Stimulated activated CD8-positive, alpha-beta memory T cell treated with anti-CD3 and anti-CD28 coated beads, Interleukin-12 subunit alpha, Interleukin-12 subunit beta, amount 100 ng/mL, for 24 hours (primary cell): ENCODE data around the gene CLASP1.
"Not testable (repeated sequence)": the region's sequence is repeated elsewhere in the genome, so short reads cannot be mapped to it uniquely, and the experiment has no call there.

Source experiments
- DNase-seq: peaks from one replicate; pipeline ENCODE4 v3.0.0-alpha.2; 2020; ENCODE audit errors: extremely low read depth

Gene CLASP1

DNA sequence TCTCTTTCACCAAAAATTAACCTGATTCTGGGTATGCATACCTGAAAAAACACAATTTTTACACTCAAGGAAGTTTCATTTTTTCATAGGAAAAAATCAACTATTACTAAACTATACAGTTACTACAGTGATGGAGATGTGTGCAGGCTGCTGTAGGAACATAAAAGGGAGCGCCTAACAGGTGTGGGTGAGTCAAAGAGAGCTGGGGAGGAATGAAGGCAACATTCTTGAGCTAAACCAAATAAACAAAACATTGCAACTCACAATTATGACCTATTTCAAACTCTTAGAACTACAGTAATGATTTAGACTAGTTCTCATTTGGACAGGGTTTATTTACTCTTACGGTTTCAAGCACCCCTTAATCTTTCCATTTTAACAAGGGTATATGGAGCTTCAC is 13.4 kb upstream of the CLASP1 start:
- no peak for DNase-seq

DNA sequence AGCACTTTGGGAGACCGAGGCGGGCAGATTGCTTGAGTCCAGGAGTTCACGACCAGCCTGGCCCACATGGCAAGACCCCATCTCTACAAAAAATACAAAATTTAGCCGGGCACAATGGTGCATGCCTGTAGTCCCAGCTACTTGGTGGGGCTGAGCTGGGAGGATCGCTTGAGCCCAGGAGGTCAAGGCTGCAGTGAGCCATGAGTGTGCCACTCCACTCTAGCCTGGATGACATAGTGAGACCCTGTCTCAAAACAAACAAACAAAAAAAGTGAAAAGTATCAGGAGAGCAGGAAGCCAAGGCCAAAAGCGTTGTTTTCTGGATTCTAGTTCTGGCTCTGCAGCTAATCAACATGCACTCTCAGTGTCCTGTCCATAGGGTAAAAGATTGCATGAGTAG is 10.7 kb upstream of the CLASP1 start:
- no peak for DNase-seq

DNA sequence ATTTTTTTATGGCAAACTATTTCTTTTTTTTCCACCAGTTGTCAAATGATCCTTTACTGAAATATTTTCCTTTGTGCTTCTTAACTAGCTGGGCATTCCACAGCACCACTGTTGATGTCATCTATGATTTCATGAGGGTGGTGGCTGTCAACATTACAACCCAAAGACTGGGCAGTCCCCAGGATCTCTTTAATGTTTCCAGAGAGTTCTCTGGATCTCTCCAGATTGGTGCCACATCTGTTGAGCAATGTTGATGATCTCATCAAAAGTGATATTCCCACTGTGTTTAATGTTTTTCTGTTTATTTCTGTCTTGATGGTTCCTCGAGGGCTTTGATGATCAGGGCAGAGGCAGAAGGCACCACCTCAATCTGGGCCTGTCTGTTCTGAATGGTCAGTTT is 9.1 kb upstream of the CLASP1 start:
- not testable (repeated sequence) for DNase-seq

DNA sequence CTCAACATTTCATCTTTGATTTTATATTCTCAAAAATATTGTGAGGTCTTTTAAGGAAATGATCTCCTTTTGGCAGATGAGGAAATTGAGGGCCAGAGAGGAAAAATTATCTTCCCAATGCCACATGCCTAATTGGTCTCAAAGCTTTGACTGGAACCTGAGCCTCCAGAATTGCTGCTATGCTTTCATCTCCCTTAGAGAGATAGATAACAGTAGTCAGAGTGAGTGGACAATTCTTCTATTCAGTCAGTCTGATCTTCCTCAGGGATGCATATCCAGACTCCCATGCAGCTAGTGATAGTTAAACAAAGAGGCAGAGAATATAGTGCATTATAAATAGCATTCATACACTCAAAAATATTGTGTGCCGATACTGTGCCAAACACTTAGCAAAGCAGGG is 3.8 kb upstream of the CLASP1 start:
- no peak for DNase-seq

DNA sequence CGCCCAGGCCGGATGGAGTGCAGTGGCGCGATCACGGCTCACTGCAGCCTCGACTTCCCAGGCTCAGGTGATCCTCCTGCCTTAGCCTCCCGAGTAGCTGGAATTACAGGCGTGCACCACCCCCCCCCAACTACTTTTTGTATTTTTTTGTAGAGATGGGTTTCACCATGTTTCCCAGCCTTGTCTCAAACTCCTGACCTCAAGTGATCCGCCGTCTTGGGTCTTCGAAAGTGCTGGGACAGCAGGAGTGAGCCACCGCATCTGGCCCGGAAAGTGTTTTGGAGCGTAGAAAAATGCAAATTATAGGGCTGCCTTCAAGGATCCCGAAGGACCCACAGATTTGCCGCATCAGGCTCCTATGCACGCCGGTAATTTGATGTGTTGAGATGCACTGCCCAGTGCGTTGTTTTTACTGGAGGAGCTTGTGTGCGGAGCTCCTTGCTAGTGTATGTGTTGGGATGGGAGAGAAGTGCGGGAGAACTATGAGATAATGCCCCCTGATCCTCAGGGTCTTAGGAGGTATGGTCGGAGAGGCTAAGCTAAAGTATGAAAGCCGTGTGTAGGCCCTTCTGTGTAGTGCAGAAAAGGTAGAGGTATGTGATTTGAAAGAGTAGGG is 1.2 kb upstream of the CLASP1 start:
- no peak for DNase-seq

DNA sequence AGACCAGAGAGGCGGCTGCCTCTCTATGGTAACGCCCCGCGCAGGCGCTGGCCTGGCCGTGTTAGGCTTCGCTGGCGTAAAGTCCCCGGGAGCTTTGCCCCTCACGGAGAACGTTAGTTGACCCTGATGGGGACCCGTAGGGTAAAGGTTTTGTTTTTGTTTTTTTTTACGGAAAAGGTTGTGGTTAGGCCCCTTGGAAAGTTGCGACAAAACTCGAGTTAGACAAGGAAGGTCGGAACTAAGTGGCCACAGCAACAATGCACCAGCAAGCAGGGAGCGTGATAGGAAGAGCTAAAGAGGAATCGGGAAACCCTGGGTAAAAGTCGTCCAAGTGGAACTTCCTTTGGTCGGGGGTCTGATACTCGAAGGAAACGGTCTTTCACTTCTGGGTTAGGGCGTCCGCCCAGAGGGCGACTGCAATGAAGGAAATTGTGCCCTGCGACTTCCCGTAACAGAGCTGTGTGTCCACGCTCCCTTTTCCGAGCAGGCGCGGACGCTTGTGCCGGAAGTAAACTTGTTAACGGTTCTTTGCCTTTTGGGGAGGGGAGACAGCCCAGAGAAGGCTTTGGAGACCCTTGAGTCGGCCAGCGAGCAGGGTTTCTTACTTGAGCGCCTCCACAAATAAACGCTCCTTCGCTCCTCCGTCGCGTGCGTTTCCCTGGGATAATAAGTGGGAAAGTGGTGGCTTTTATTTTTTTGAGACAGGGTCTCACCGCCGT is 493 bp upstream of the CLASP1 start:
- peak; percentile 88 for DNase-seq

DNA sequence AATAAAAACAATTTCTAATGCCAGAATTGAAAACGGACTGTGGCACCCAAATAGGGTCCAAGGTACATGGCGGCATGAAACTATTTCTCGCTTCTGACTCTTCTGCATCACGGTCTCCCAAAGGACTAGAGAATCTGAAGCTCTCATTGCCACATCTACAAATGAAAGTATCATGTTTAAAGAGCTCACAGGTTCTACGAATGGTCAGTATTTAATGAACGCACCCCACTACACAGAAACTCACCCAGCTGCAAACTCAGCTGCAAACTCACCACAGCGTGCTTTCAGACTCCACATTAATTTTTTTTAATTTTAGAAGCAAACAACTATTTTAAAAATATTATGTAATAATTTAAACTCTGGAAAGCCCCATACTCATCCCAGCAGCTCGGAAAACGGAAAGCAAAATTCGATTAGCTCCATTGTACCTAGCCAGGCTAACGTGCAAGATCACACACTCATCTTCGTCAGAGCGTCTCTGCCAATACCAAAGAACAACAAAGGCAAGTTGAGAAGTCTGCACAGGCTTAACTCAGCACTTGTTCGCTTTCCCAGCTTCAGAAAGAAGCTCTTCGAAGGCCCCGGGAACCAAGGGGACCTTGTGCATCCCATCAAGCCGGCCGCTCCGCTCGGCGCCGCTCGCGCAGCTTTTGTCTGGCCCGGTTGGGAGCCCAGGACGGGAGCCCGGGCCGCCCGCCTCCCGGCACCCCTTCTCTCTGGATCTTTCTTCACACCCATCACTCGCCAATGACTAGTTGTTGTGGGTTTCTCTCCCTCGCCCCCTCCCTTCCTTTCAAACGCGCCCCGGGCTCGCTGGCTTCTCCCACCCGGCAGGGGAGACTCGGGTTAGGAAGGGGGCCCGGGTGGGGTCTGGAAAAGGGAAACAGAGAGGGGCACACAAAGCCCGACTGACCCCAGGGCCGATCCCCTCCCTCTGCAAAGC is 785 bp downstream of the CLASP1 start:
- DNase-seq: no peak

DNA sequence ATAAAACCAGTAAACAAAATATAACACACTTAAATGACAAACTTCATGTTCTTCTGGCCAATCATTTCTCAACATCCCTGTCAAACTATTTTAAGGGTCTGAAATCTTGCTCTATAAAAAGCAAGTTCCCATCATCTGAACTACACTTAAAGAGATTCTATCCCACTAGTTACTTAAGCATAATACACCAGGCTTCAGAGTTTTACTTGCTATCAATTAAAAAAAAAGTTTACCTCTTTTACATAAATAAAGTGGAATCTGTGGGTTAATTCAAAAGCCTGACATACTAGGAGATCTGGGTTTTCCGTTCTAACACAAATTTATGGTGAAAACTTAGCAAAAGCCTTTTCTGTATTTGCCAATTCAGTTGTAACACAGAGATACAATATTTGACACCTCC is 1.9 kb downstream of the CLASP1 start:
- DNase-seq: no peak

DNA sequence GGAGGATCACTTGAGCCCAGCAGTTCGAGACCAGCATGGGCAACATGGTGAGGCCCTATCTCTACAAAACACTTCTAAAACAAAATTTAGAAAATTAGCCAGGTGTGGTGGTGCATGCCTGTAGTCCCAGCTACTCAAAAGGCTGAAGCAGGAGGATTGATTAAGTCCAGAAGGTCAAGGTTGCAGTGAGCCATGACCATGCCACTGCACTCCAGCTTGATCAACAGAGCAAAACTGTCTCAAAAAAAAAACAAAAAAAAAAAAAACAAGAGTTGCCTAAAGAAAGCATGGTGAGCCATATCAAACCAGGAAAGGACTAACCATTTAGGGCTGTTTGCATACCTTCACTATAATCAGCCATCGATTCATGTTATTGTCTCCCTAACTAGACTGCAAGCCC is 4.5 kb downstream of the CLASP1 start:
- no peak for DNase-seq

DNA sequence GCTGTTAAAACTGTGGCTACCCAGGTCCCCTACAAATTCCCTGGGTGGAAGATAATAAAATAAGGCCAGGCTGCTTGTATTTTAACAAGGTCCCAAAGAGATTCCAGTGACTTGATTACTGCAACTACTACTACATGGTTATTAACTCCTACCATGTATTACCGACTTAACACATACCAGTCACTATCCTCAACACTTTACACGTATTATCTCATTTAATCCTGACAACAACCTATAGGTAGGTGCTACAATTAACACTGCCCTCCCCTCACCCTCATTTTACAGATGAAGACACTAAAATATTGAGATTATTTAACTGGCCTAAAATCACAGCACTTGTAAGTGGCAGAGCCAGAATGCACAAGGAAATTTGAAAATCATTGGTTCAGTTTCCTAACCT is 5.4 kb downstream of the CLASP1 start:
- DNase-seq: no peak

DNA sequence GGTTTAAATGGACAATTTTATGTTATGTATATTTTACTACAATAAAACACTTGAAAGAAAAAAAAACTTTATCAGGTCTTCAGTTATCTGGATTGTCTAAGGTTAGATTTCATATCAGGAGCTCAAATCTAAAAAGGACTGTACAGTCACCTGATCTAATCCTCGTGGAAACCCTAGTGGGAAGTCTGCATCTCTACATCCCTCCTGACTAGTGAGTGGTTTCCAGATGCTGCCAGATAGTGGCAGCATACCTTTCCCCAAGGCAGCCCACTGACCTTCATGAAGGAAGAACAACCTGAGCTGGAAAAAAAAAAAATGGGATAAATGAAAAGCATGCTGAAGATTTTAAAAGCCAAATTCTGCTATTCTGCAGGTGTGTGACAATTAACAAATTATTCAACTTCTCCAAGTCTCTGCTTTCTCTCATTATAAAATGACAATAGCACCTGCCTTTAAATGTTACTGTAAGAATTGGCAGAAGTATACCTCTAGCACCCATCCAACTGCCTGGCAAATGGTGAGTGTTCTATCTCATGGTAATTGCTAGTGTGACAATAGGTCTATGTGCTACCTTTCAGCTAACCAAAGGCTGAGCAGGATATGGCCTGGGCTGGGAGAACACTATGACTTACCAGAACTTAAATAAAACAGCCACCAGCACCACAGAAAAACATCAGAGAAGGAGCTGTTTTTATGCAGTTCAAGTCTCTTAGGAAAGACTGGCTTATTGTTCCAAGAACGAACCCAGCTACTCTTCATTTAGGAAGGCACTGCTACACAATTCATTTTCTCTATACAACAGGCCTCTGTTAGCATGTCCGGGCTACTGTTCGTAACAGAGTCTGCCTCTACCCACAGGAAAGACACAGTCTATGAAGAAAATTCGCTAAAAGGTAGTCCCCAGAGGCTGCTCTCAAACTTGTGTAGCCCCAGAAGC is 8.6 kb downstream of the CLASP1 start:
- DNase-seq: no peak

DNA sequence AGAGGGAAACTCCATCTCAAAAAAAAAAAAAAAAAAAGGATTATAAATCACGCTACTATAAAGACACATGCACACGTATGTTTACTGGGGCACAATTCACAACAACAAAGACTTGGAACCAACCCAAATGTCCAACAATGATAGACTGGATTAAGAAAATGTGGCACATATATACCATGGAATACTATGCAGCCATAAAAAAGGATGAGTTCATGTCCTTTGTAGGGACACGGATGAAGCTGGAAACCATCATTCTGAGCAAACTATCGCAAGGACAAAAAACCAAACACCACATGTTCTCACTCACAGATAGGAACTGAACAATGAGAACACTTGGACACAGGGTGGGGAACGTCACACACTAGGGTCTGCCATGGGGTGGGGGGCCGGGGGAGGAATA is 9.4 kb downstream of the CLASP1 start:
- DNase-seq: not testable (repeated sequence)

DNA sequence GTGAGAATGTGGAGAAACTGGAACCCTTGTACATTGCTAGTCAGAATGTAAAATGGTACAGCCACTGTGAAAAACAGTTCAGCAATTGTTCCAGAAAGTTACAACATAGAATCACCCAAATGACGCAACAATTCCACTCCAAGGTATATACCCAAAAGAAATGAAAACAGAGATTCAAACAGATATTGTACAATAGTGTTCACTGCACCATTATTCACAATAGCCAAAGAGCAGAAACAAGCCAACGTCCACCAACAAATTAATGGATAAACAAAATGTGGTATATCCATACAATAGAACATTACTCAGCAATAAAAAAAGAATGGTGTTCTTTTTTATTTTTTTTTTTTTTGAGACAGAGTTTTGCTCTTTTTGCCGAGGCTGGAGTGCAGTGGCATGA is 10.9 kb downstream of the CLASP1 start:
- DNase-seq: no peak

DNA sequence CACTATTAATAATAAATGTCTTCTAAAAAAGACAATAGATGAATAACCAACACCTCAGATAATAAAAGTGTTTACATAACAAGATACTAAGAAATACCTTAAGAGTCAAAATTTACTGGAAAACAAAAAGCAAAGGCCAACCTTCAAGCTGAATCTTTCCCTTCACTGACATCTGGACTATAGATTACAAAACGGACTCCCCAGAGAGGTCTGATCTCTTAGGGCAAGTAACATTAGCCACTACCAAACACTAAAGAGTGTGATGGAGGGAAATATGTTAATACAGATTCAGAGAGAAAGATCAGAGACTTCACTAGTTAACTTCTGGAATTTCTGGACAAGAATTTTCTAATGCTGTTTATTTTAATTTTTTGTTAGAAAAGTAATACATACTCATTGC is 13.9 kb downstream of the CLASP1 start:
- DNase-seq: no peak

DNA sequence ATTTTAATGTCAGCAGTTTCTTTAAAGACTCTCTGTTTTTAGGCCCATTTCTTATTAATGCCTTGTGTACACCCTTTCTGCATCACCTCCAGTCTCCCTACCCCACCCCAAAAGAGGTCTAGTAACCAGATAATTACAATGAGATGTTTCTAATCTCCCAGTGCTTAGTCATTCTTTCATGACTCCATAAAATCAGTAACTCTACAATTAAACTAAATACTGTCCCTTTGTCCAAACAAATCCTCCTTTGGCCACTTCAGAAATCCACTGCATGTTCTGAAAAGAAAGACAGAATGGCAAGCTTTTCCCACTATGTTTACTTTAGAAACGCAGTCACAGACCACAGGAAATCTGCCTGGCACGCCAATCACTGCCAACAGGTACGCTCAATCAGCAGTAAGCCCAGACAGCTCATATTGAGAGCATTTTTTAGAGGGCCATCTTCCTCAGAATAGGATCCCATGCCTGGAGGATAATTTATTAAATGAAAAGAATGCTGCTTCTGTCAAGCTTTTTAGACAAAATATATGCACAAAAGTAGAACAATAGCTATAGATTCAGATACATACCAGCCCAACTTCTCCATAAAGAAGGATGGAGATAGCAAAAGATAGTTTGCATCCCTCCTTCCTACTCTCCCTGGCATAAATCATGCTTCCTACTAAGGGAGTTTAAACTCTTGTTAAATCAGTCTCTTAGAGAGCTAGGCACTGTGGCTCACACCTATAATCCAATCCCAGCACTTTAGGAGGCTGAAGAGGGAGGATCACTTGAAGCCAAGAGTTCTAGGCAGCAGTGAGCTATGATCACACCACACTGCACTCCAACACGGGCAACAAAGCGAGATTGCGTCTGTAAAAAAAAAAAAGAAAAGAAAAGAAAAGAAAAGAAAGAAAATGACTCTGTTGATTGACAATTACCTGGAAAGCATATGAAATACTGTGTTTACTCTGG is 14.6 kb downstream of the CLASP1 start:
- DNase-seq: no peak

DNA sequence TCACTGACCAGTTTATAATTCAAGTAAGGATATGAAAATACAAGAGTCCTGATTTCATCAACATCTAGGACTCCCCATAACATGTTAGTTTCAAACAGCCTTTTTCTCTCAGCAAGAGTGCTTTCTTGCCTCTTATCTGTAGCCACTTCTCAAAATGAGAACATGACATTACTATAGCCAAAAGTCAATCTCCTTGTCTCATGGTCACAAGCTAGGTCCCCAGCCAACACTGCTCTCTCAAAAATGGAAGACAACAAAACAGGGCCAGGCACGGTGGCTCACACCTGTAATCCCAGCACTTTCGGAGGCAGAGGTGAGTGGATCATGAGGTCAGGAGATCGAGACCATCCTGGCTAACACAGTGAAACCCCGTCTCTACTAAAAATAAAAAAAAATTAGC is 15.8 kb downstream of the CLASP1 start:
- no peak for DNase-seq

DNA sequence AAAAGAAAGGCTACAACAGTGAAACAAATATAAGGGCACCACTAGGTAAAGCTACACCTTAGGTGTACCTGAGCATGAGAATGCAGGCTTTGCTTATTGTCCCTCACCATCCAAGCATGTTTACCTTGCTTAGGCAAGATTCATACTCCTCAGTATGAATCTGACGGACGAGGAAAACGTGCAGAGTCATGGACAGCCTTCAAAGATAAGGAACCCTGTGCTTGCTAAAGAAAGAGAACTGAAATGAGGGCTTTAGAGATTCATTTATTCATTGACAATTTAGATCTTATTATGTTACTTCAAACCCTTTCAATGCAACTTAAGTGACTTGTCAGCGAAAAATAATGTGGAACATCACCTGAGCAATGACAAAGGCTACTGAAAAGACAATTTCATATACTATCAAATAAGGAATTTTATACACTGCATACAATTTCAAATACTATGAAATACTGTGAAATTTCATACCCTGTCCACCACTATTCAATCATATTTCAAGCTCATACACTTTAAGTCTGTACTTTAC is 21.7 kb downstream of the CLASP1 start:
- DNase-seq: no peak

DNA sequence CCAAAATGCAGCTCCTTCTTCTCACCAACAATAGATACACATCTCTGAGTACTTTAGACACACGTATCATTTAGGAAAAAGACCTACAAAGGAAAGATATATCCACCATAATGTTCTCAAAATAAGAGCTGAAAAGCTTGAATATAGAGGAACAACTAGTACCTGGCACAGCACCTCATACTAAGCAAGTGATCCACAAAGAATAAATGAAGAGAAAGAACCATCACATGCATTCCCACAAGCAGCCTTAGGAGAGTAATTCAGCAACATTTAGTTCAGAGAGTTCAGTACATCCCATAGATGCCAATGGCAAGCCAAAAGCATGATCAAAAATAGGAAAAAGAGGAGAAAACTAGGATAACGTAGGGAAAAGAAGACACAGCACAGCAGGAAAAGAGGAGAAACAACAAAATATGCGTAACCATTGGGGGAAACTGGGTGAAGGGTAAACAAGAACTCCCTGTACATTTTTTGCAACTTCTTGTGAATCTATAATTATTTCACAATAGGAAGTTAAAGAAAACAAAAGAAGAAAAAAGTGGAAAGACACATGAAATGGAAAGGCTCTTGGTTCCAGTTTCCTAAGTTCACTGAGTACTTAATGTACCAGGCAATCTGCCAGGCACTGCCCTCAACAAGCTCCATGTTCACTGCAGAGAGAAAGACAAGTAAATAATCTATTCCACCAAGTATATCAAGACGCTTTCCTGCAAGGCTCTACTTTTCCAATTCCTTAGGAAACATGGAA is 22.3 kb downstream of the CLASP1 start:
- no peak for DNase-seq

DNA sequence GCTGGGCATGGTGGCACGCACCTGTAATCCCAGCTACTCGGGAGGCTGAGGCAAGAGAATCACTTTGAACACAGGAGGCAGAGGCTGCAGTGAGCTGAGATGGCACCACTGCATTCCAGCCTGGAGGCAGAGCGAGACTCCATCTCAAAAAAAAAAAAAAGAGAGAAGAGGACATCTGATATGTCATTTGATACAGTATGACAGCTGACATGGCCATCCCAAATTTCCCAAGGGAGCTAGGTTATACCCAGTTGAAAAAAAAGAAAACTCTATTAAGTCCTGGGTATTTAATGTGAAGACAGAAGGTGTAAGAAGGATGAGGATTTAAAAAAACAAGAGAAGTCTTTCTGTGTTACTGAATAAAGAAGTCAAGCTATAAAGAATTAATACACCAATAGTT is 23.3 kb downstream of the CLASP1 start:
- no peak for DNase-seq
